HEK293T (cell line): ENCODE results near the gene FOXRED2.

Experiments used
- ARNT ChIP-seq: fragments of 450-650 bp; IDR thresholded peaks from 2 replicates; pipeline ENCODE4 v1.6.1; 2017; ENCODE audit warnings: mild to moderate bottlenecking
- BHLHE40 ChIP-seq: fragments of 450-650 bp; IDR thresholded peaks from 2 replicates; pipeline ENCODE4 v1.6.1; 2016; ENCODE audit warnings: mild to moderate bottlenecking, moderate library complexity, borderline replicate concordance
- FOXA1 ChIP-seq: fragments of 450-650 bp; IDR thresholded peaks from 2 replicates; pipeline ENCODE4 v1.6.1; 2016; ENCODE audit warnings: mild to moderate bottlenecking
- FOXK2 ChIP-seq: fragments of 450-650 bp; IDR thresholded peaks from 2 replicates; pipeline ENCODE4 v1.6.1; 2016; ENCODE audit warnings: mild to moderate bottlenecking
- FOXM1 ChIP-seq: fragments of 450-650 bp; IDR thresholded peaks from 2 replicates; pipeline ENCODE4 v1.6.1; 2017; ENCODE audit warnings: mild to moderate bottlenecking, borderline replicate concordance
- HDGF ChIP-seq: fragments of 450-650 bp; IDR thresholded peaks from 2 replicates; pipeline ENCODE4 v1.6.1; 2017; ENCODE audit warnings: antibody characterized with exemption, borderline replicate concordance
- L3MBTL2 ChIP-seq: fragments of 450-650 bp; conservative IDR thresholded peaks from 2 replicates; pipeline ENCODE4 v1.6.1; 2016; ENCODE audit warnings: mild to moderate bottlenecking
- NFRKB ChIP-seq: fragments of 450-650 bp; IDR thresholded peaks from 2 replicates; pipeline ENCODE4 v1.6.1; 2016; ENCODE audit warnings: mild to moderate bottlenecking, moderate library complexity
- SP1 ChIP-seq: fragments of 450-650 bp; IDR thresholded peaks from 2 replicates; pipeline ENCODE4 v1.6.1; 2017
- SUZ12 ChIP-seq: fragments of 450-650 bp; IDR thresholded peaks from 2 replicates; pipeline ENCODE4 v1.6.1; 2016; ENCODE audit warnings: mild to moderate bottlenecking
- TARDBP ChIP-seq: fragments of 450-650 bp; IDR thresholded peaks from 2 replicates; pipeline ENCODE4 v1.6.1; 2016
- ZNF384 ChIP-seq: fragments of 450-650 bp; IDR thresholded peaks from 2 replicates; pipeline ENCODE4 v1.6.1; 2016

DNA sequence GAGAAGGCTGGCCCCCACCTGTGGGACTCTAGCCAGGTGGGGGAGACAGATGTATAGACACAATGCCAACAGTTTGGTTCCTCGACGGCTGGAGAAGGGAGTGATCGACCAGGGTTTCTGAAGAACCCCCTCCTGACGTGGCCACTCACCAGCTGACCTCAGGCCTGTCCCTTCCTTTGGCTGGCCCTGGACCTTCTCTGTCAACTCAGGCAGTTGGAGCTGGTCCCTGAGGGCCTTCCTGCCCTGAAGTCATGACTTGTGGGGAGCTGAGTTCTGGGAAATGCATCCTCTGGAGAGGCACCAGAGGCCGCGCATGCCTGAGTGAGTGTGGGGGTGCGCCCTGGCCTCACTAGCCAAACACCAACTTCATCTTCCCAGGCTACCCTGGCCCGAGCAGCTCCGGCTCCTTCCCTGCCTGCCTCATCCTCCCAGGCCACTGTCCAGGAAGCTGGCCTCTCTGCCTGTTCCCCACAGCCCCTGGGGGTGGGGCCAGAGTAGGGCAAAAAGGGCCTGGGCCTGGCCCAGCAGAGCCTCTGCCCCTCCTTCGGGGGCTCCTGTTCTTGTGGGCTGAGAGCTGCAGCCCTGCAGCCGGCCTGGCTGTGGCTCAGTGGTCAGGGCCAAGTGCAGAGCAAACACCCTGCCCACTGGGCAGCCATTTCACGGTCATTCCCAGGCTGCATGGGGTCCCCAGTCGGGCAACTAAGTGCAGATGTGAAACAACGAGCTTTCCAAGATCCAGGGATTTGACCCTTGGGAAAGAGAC is 49.0 kb downstream of the FOXRED2 start:
- TF ChIP-seq NFRKB (no peak), ZNF384 (no peak), L3MBTL2 (no peak), FOXM1 (no peak), HDGF (no peak), SP1 (no peak), SUZ12 (no peak), ARNT (no peak), FOXA1 (no peak), FOXK2 (no peak), TARDBP (no peak), BHLHE40 (no peak)
